BE2C (cell line): ENCODE measurements around the gene FAM162A.
A peak's percentile ranks its signal among the peaks of the same experiment; 100 is the strongest.

Source experiments
- DNase-seq: peaks from one replicate; pipeline ENCODE4 v3.0.0-alpha.2; 2020
- H3K27me3 ChIP-seq: fragments of 250-450 bp; sonication (Bioruptor Pico); 2 replicates; pipeline ENCODE4 v1.5.1; 2020; ENCODE audit warnings: mild to moderate bottlenecking
- H3K36me3 ChIP-seq: fragments of 250-450 bp; sonication (Bioruptor Pico); 2 replicates; pipeline ENCODE4 v1.5.1; 2020; ENCODE audit warnings: mild to moderate bottlenecking
- H3K4me1 ChIP-seq: fragments of 250-450 bp; sonication (Bioruptor Pico); 2 replicates; pipeline ENCODE4 v1.5.1; 2020
- H3K4me3 ChIP-seq: 2 replicates; pipeline ENCODE4 v1.5.1; 2011; ENCODE audit warnings: low read depth, low read length
- H3K9me3 ChIP-seq: fragments of 250-450 bp; sonication (Bioruptor Pico); 2 replicates; pipeline ENCODE4 v1.5.1; 2020
- TF ChIP-seq, protein P1 (sequence below): IDR thresholded peaks from 2 replicates; pipeline ENCODE4 v1.5.1; 2012; ENCODE audit warnings: mild to moderate bottlenecking, low read depth, low read length

FAM162A gene

DNA sequence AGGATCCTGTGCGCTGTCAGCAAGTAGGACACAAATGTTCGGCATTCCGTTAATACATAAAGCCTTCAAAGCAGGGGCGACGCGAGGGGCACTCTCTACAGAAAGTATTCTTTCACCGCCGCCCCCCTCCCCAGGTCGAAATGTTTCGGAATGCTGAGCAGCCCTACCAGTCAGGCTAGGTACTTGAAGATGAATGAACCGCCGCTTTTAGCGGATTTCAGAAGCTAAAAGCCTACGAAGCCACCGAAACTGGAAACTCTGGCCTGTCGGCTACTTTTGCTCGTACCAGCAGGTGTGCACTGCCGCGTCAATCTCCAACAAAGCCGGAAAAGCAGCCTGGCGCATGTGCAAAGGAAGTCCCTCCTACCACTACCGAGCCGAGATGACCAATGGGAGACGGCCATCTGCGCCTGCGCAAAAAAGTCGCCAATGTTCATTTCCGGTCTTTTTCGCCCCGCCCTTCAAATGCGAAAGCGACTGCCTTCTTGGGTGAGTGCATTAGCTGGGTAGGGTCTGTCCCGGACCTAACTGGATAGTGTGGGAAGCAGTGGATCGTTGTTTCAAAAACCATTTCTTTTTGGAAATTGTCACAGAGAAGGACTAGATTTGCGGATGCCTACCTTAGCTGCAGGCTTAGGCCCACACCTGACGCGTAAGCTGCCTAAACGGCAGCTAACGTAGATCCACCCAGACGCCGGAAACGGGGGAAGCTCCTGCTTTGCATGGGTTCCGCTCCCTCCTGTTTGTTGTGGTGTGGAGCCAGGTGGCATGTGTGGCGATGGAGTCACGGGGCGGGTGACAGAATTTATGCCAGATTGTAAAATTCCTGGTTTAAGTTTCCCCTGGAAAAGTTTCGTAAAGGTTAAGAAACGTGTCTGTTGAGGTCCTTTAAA is 32.0 kb downstream of the FAM162A start, which contains the start of gene WDR5B:
Gene WDR5B (minus strand): TSS at position 301 of the 893 bp plus-strand sequence. CDS start 534 bp downstream, outside the sequence.
- Histone ChIP-seq H3K4me1 (no peaks in the 10 kb centered on the region; the same call in 1 of the 2 replicates), H3K9me3 (no peaks in the 10 kb centered on the region), H3K36me3 (no peaks in the 10 kb centered on the region), H3K27me3 (no peaks in the 10 kb centered on the region), H3K4me3 (peak within 1 kb of the TSS; percentile 93)
- TF ChIP-seq, protein P1, sequence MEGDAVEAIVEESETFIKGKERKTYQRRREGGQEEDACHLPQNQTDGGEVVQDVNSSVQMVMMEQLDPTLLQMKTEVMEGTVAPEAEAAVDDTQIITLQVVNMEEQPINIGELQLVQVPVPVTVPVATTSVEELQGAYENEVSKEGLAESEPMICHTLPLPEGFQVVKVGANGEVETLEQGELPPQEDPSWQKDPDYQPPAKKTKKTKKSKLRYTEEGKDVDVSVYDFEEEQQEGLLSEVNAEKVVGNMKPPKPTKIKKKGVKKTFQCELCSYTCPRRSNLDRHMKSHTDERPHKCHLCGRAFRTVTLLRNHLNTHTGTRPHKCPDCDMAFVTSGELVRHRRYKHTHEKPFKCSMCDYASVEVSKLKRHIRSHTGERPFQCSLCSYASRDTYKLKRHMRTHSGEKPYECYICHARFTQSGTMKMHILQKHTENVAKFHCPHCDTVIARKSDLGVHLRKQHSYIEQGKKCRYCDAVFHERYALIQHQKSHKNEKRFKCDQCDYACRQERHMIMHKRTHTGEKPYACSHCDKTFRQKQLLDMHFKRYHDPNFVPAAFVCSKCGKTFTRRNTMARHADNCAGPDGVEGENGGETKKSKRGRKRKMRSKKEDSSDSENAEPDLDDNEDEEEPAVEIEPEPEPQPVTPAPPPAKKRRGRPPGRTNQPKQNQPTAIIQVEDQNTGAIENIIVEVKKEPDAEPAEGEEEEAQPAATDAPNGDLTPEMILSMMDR, result no peak
- DNase-seq, result peak; percentile 97

DNA sequence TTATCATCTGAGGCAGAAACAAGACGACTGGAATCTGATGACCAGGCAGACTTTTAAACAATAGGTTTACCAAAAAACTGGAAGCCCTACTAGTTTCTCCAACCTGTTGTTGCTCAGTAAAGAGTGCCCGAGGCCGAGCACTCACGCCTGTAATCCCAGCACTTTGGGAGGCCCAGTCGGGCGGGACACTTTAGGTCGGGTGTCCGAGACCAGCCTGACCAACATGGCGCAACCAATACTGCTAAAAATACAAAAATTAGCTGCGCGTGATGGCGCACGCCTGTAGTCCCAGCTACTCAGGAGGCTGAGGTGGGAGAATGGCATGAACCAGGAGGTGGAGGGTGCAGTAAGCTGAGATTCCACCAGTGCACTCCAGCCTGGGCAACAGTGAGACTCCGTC is 33.0 kb downstream of the FAM162A start:
- peak overlapping the region; percentile 93 for H3K4me3 ChIP-seq
- no peaks in the 10 kb centered on the region for H3K36me3 ChIP-seq
- no peaks in the 10 kb centered on the region for H3K9me3 ChIP-seq
- TF ChIP-seq, protein P1, result no peak
- H3K4me1 ChIP-seq, result no peaks in the 10 kb centered on the region; the same call in 1 of the 2 replicates
- no peaks in the 10 kb centered on the region for H3K27me3 ChIP-seq
- DNase-seq, result peak; percentile 8

DNA sequence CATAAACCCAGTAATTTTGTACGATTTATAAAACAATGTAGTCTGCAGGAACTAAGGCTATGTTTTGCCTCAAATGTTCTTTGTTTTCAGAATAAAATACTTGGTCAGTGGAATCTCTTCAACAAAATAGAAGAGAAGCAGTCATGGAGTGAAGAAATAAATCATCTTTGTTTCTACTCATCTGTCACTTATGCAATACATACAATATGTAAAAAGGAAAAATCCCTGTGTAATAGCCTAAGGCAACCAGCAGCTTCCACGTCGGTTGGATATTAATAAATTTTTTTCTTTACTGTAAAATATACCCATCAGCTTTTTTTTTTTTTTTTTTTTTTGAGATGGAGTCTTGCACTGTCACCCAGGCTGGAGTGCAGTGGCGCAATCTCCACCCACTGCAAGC is 37.1 kb downstream of the FAM162A start:
- Histone ChIP-seq H3K27me3 (no peaks in the 10 kb centered on the region), H3K36me3 (peaks cover 19% of the 10 kb centered on the region)
- DNase-seq, result no peak

DNA sequence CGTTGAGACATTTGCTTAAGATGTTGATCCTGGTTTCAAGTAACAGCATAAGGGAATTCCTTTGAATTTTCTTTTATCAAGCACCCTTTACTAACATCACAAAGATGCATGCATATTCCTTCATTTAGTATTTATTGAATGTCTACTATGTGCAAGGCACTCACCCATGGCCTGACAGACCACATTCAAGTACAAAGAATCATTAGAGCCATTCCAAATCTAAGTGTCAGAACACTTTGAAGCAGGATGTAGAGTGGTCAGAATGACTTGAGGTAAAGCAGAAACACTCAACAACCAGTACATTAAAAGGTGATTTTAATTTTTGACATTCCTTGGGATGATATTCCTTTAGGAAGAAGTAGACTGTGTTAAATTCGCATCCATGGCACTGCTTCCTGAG is 37.9 kb downstream of the FAM162A start:
- H3K4me3 ChIP-seq, result no peak overlapping the region

More for the DNA sequence above, 37.1 kb downstream of the FAM162A start:
- no peaks in the 10 kb centered on the region for H3K9me3 ChIP-seq
- H3K4me1 ChIP-seq, result no peaks in the 10 kb centered on the region
- no peak overlapping the region for H3K4me3 ChIP-seq
- TF ChIP-seq, protein P1, result no peak

DNA sequence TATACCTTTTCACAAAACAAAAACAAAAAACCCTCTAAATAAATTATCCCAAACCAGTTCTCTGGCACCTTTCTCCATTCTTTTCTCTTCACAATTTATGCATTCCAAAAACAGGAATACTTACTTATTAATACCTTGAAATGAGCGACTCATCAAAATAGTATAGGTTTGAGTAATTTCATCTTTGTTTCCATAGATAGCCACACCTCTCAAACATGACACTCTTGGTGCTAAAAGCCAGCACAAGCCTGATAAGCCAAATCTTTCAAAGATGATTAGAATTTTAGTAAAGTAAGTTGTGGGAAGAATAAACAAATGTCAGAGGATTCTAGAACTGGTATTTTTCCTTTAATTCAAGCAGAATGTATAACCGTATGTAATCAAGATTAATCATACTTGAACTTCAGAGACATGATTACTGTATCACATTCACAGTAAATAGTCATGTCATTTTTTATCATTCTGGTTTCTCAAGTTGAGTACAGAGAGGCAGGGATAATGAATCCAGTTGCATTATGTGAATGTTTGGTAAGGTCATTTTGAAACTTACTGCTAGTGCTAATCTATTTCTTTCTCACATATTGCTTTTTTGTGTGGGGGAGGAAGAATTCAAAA is 44.0 kb downstream of the FAM162A start:
- peaks cover 48% of the 10 kb centered on the region for H3K36me3 ChIP-seq
- no peak for DNase-seq
- no peaks in the 10 kb centered on the region for H3K4me1 ChIP-seq

More for the DNA sequence above, 37.9 kb downstream of the FAM162A start:
- Histone ChIP-seq H3K27me3 (no peaks in the 10 kb centered on the region), H3K36me3 (peaks cover 27% of the 10 kb centered on the region), H3K4me1 (no peaks in the 10 kb centered on the region), H3K9me3 (no peaks in the 10 kb centered on the region)
- DNase-seq, result no peak
- TF ChIP-seq, protein P1, result no peak

More for the DNA sequence above, 44.0 kb downstream of the FAM162A start:
- TF ChIP-seq, protein P1, result no peak
- Histone ChIP-seq H3K27me3 (no peaks in the 10 kb centered on the region), H3K9me3 (no peaks in the 10 kb centered on the region), H3K4me3 (no peak overlapping the region)
